GM19351 (cell line): Measurements from ENCODE around the gene PLEKHM3.

Source experiments
- ATAC-seq: cut with Tn5 transposase; IDR thresholded peaks from one replicate; pipeline ENCODE4 v1.9.1; 2021; ENCODE audit warnings: mild to moderate bottlenecking, moderate library complexity; ENCODE audit not compliant: unreplicated experiment

The PLEKHM3 gene

DNA sequence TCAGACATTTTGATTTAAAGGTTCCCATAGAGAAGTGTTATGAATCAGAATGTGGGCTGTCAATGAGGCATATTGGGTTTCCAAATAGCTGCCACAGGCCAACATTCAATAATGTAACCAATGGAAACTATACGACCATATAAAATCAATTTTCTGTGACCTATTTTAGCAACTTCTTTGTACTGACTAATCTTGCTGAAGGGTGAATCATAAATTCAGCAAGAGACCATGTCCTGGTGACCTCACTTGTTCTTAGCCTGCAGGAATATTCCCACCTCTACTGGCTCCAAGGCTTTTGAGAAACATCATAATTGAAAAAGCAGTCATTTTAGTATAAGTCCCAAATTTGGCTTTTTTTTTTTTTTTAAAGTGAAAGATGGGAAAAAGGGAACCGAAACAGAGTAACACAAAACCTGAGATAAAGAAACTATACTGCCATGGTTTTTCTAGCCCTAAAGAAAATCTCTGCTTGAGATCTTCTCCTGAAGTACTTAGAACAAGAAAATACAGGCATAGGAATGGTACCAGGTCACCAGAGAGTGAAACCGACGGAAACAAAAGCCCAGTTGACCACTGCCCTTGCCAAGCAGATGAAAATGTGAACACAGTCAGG, 32.1 kb downstream of the PLEKHM3 start:
- peak; percentile 83 for ATAC-seq

DNA sequence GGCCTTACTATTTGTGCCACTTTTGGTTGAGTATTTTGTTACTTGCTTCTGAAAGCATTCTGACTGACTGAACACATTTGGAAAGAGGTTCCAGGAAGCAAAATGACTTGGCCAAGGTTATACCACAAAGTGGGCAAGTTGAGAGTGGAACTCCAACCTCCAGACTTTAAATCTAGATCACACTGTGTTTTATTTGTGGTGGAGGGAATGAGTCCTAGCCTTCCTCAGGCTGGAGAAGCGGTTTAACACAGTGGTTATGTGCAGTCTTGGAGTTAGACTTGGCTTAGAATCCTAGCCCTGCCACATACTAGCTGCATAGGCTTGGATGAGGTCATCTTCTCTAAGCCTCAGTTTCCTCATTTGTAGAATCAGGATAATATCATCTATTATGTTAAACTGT, 33.4 kb downstream of the PLEKHM3 start:
- ATAC-seq = no peak

DNA sequence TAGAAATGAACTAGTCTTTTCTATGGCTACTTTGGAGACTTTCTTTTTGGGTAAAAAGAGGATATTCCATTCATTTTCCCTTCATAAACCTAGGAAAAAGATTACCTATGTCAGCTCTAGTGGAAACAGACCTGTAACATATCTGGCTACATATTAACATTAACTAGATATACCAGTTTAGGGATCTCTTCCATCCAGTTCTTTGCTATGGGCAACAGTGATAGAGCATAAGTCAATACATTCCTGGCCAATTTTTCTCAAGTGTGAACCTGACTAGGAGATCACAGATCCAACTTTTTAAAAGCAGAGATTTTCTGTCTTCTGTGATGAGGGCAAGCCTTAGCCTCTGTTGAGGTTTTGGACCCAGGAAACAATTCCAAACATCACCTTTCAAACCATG, 34.5 kb downstream of the PLEKHM3 start:
- ATAC-seq = no peak

GRCh38 chr2:207988975-207989374, 36.4 kb downstream of the PLEKHM3 start:
- no peak for ATAC-seq

DNA sequence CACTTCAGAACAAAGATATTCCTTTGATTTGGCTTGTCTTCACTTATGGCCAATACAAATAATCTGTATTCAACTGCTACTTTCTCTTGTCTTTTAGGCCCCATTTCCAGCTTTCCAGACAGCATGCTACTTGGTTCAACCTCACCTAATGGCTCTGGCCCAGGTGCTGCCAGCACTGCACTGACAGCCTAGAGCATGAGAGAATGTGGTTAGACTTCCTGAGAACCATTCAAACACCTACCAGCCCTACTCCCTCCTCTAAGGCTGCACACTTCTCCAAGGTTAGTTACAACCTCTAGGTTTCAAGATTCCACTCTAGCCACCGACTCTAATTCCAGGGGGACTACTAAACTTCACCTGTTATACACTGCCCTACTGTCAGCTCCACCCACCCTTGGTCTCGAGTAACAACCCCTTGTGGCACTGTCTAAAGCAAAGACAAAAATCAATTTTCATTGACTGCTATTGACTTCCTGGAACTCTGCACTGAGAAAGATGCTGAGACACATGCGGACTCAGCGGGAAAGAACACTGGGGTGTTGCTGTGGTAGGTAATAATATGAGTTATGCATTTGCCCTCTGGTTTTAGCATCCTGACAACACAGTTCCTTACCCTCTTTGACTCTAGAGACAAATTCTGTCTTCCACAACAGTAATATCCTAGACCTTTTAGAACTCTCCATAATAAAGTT, 38.2 kb downstream of the PLEKHM3 start:
- ATAC-seq = no peak

DNA sequence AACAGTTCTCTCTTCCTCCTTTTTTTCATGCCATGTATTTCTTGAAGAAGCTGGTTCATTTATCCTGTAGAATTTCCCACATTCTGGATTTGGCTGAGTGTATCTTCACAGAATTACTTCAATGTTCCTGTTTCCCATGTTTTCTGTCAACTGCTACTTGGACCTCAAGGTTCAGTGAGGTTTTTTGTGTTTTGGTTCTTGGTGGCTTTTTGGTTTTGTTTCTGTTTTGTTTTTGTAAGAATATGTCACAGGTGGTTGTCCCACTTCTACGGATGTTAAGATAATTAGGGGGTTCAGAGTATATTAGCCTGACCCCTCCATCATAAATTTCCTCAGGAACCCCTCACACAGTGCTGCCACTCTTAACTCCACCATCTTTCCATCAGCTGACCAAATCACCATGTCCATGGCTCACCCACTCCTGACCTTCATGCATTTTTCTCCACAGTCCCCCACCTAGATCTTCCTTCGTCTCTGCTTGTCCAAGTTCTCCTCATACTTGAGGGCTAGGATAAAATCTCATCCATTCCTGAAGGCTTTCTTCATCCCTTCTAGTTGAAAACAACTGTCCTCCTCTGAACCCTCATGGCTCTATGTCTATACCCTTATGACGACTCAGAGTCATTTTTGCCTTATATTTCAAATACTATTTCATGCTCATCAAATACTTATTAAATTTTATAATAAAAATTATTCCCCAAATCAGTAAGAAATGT, 40.4 kb downstream of the PLEKHM3 start:
- ATAC-seq = no peak

DNA sequence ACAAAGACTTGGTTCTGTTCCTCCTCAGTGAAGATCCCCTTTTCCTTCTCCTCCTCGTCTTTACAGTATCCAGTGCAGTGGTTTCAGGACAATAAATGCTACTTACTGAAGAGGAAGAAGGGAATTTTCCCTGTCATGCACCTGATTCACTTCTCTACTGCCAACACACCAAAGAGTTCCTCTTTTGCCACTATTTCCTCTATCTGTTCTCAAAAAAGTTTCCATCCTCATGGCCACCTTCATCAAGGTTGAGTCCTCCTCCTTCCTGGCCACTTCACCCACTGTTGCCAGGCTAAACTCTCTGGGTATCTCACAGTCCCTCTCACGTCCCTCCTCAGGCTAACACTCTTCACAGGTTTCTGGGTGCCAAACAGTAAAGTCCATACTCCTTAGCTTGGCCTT, 41.7 kb downstream of the PLEKHM3 start:
- ATAC-seq = peak; percentile 63

GRCh38 chr2:207978177-207978948, 47.0 kb downstream of the PLEKHM3 start:
- no peak for ATAC-seq

DNA sequence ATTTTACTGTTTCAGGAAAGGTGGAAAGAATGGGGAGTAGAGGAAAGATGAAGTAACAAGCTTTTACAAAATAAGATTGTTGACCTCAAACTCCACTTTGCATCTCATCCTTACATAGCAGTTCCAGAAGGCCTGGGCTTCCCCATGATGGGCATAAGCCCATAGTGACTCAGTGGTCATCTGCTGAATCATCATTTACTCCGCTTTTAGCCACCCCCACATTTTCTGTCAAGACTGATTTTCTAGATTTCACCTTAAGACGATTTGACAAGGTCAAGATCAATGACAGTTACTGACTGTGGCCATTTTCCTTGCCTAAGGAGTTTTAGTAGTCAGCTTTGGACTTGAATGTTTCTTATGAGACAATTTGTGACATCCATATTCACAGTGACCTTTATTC, 49.4 kb downstream of the PLEKHM3 start:
- no peak for ATAC-seq

GRCh38 chr2:207974216-207974605, 51.1 kb downstream of the PLEKHM3 start:
- no peak for ATAC-seq

DNA sequence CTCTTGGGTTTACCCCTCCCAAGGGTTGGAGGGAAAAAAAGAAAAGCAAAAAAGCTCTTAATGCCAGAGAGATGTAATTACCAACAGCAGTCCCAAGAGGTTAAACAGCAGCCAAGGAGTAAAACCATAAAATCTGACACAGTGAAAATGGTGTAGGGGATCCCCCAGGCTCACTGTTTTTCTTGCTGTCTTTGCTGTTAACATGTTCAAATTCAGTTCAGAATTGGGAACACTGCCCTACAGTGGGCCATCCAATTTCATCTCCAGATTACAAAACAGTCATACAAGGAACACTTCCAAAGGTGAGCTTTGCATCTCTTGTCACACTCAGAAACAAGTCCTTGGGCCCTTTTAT, 54.5 kb downstream of the PLEKHM3 start:
- ATAC-seq = no peak

- ATAC-seq = no peak
These were observed 55.0 kb downstream of the PLEKHM3 start for GRCh38 chr2:207970147-207970825.

DNA sequence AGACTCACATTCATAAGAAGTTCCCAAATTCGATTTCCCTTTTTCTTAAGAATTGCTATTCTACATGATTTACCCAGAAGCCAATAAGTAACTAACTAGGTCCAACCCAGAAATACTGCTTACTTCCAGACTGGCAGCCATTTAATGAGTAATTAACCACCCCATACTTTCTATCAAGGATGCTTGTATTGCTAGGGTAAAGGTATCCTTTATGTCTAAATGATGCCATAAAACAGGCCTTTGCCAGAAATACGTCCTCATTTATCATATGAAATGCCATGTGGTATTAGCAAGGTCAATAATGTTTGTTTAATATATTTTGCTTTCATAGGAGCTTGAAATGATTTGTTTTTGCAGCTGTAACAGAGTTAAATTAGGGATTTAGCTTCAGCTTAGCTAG, 56.1 kb downstream of the PLEKHM3 start:
- no peak for ATAC-seq

GRCh38 chr2:207967121-207967520, 58.2 kb downstream of the PLEKHM3 start:
- no peak for ATAC-seq

DNA sequence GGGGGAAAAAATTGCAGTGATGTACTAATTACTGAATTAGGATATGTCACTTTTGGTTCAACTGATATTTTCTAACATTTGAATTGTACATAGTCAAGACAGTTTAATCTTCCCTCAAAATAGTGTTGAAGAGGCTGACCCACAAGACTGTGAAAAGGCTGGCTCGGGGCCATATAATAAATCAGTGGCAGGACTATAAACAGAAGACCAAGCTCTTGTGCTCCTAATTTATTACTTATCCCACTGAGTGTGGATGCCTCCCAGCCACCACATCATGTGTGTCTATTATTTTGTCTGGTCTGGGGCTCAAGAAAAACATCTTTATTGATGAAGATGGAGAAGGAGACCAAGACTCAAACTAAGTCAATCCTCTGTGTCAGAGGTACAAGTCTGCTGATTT, 64.4 kb downstream of the PLEKHM3 start:
- ATAC-seq = no peak

- no peak for ATAC-seq
These were observed 65.2 kb downstream of the PLEKHM3 start for GRCh38 chr2:207960090-207960489.

DNA sequence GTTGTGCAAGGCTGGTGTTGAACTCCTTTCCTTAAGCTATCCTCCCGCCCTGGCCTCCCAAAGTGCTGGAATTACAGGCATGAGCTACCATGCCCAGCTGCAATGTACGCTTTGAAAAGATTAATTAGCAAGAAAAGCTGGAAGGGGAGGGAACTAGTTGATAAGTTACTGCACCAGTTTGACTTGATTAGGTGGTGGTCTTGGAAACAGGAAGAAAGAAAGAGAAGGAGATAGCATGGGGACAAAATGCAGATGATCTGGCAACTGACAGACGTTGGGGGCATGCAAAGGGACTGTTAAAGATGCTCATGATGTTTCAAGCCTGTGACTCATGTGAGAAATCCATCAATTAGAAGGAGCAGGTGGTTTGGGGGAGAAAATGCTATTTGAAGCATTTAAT, 68.6 kb downstream of the PLEKHM3 start:
- ATAC-seq = no peak

DNA sequence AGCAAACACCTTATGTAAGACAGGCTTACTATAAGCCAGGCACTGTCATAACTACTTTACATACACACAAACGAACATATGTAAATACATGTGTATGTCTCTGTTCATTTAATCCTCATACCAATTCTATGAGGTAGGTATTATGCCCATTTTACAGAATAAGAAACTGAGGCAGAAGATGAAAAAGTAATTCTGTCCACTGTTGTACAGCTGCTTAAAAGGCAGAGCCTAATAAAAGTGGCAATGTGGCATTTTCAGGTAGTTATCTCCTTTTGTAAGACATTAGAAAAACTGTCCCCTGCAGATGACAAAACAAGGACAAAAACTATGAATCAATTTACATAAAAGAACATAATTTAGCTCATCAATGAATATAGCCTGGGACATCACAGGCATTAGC, 69.9 kb downstream of the PLEKHM3 start:
- no peak for ATAC-seq

GRCh38 chr2:207953354-207953753, 72.0 kb downstream of the PLEKHM3 start:
- no peak for ATAC-seq

DNA sequence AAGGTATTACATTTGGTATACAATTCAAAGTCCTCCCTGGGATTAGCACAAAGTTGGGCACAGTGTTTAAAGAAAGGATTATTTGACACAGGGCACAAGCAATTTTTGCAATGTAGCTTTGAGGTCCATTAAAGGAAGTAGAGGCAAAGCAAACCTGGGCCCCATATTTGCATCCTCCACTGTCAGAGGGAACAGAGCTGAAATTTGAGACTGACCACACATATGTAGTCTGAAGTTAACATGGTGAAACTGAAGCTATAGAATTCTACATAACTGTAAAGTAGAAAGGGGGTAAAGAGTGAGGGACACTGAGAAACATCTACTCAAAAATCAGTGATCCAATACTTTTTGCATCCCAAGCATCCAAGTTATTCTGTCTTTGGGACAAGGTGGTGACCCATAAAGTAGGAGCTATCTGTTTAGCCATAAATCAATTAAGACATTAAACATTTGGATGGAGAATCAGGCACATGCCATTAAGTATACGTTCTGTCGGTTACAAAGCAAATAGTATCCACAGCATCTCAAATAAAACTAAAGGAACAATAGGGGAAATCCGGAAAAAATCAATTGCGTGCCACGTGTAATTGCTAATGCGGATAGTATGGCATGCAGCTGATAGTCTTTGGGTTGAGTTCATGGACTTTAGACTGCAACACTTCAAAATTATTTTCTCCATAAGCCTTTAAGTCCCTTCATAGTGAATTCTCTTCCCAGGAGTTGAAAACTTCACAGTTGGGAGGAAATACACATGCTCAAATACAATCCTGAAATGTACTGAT, 72.6 kb downstream of the PLEKHM3 start:
- ATAC-seq = peak; percentile 81
